Skin epidermis (tissue), 12 donors: ENCODE measurements around the gene FOXJ1.

Experiments used
- H3K27ac ChIP-seq, 21 experiments: fragments of 200-600 bp; sonication (generic) in 11 of 21; one replicate each; pipeline ENCODE4 v1.5.0; 2020; ENCODE audit warnings: mild to moderate bottlenecking in 3 of 21, inconsistent platforms in 2 of 21, moderate library complexity in 2 of 21
- H3K4me3 ChIP-seq, 7 experiments: fragments of 200-600 bp; sonication (generic) in 2 of 7; one replicate each; pipeline ENCODE4 v1.5.0; 2020; ENCODE audit warnings: inconsistent platforms in 2 of 7, mild to moderate bottlenecking in 2 of 7, moderate library complexity in 1 of 7

FOXJ1 gene

GRCh38 chr17:76145231-76146052 is 4.4 kb upstream of the FOXJ1 start:
- Histone ChIP-seq H3K4me3 (no peak overlapping the region), H3K27ac (peak overlapping the region in 18 of 21 experiments; percentile 40 to 95 (median 73))

GRCh38 chr17:76142585-76143041 is 1.6 kb upstream of the FOXJ1 start:
- Histone ChIP-seq H3K4me3 (no peak overlapping the region), H3K27ac (no peak overlapping the region)

- Histone ChIP-seq H3K27ac (no peak overlapping the region), H3K4me3 (no peak overlapping the region)
Observed at GRCh38 chr17:76142039-76142584, 1.1 kb upstream of the FOXJ1 start.

- Histone ChIP-seq H3K4me3 (peak overlapping the region; percentile 12 to 46 (median 34)), H3K27ac (no peak overlapping the region)
Observed at GRCh38 chr17:76140661-76141211, 309 bp downstream of the FOXJ1 start.

GRCh38 chr17:76139801-76140660 is 1.0 kb downstream of the FOXJ1 start:
- H3K27ac ChIP-seq = no peak overlapping the region
- peak overlapping the region in 6 of 7 experiments; percentile 10 to 46 (median 22) for H3K4me3 ChIP-seq

GRCh38 chr17:76138896-76139752 is 1.9 kb downstream of the FOXJ1 start:
- H3K4me3 ChIP-seq = peak overlapping the region in 3 of 7 experiments; percentile 15 to 29 (median 15)
- no peak overlapping the region for H3K27ac ChIP-seq

- Histone ChIP-seq H3K4me3 (no peak overlapping the region), H3K27ac (no peak overlapping the region)
Observed at GRCh38 chr17:76138234-76138895, 2.7 kb downstream of the FOXJ1 start.

GRCh38 chr17:76137351-76138233 is 3.5 kb downstream of the FOXJ1 start:
- H3K4me3 ChIP-seq = no peak overlapping the region
- H3K27ac ChIP-seq = no peak overlapping the region

- no peak overlapping the region for H3K27ac ChIP-seq
- no peak overlapping the region for H3K4me3 ChIP-seq
Observed at GRCh38 chr17:76137001-76137350, 4.1 kb downstream of the FOXJ1 start.

GRCh38 chr17:76136276-76137000 is 4.6 kb downstream of the FOXJ1 start:
- H3K4me3 ChIP-seq = no peak overlapping the region
- H3K27ac ChIP-seq = no peak overlapping the region

- Histone ChIP-seq H3K4me3 (no peak overlapping the region), H3K27ac (no peak overlapping the region)
Observed at GRCh38 chr17:76135810-76136188, 5.2 kb downstream of the FOXJ1 start.

- Histone ChIP-seq H3K27ac (no peak overlapping the region), H3K4me3 (no peak overlapping the region)
Observed at GRCh38 chr17:76134911-76135809, 5.9 kb downstream of the FOXJ1 start.

GRCh38 chr17:76132574-76133338 is 8.3 kb downstream of the FOXJ1 start:
- Histone ChIP-seq H3K4me3 (no peak overlapping the region), H3K27ac (peak overlapping the region in 1 of 21 experiments; percentile 39)

- H3K27ac ChIP-seq = no peak overlapping the region
- no peak overlapping the region for H3K4me3 ChIP-seq
Observed at GRCh38 chr17:76131692-76132573, 9.1 kb downstream of the FOXJ1 start.
